Stimulated activated CD8-positive, alpha-beta memory T cell treated with anti-CD3 and anti-CD28 coated beads, Interleukin-2, amount 100 ng/mL, for 1 hour (primary cell): ENCODE data around the gene RMI2.
A peak's percentile ranks its signal among the peaks of the same experiment; 100 is the strongest.
"Not testable (repeated sequence)": the region's sequence is repeated elsewhere in the genome, so short reads cannot be mapped to it uniquely, and the experiment has no call there.

ENCODE experiments used
- DNase-seq, 2 donors: peaks; one replicate each; pipeline ENCODE4 v3.0.0-alpha.2; 2020; ENCODE audit warnings: low read depth in 2 of 2

Gene RMI2

GRCh38 chr16:11345040-11345862, at the start of gene RMI2:
TSS of gene RMI2 (plus strand) at chr16:11345459. CDS start at chr16:11345472, 13 bp downstream.
- peak; percentile 89 to 93 for DNase-seq

GRCh38 chr16:11295672-11296071, 49.6 kb upstream of the RMI2 start:
- no peak for DNase-seq

- DNase-seq, result no peak
Observed at GRCh38 chr16:11296351-11296705, 48.9 kb upstream of the RMI2 start.

- DNase-seq, result no peak
Observed at GRCh38 chr16:11296706-11297491, 48.4 kb upstream of the RMI2 start.

- DNase-seq, result peak; percentile 39 to 45
Observed at GRCh38 chr16:11297492-11298142, 47.6 kb upstream of the RMI2 start.

- DNase-seq, result no peak
Observed at GRCh38 chr16:11298143-11298900, 46.9 kb upstream of the RMI2 start.

- not testable (repeated sequence) for DNase-seq
Observed at GRCh38 chr16:11298950-11299547, 46.2 kb upstream of the RMI2 start.

- DNase-seq, result no peak
Observed at GRCh38 chr16:11299865-11300559, 45.2 kb upstream of the RMI2 start.

- DNase-seq, result no peak
Observed at GRCh38 chr16:11300560-11300892, 44.7 kb upstream of the RMI2 start.

GRCh38 chr16:11301645-11302501, 43.4 kb upstream of the RMI2 start:
- no peak for DNase-seq

- DNase-seq, result no peak
Observed at GRCh38 chr16:11302977-11303376, 42.3 kb upstream of the RMI2 start.

GRCh38 chr16:11303405-11304138, 41.7 kb upstream of the RMI2 start:
- no peak for DNase-seq

- no peak for DNase-seq
Observed at GRCh38 chr16:11306381-11306780, 38.9 kb upstream of the RMI2 start.

- no peak for DNase-seq
Observed at GRCh38 chr16:11306997-11307638, 38.1 kb upstream of the RMI2 start.

- no peak for DNase-seq
Observed at GRCh38 chr16:11307639-11308492, 37.4 kb upstream of the RMI2 start.

GRCh38 chr16:11308493-11309283, 36.6 kb upstream of the RMI2 start:
- DNase-seq, result no peak
